Activated T-helper 17 cell treated with anti-CD3 and anti-CD28 coated beads, Interleukin-2, amount 50 U/mL, for 72 hours (primary cell): ENCODE measurements around the gene SYT1. TPM values are rescaled to one million over a fixed set of nuclear protein-coding genes. Genes with fewer than 3 reads are reported as not detected.

Experiments used
- ATAC-seq: fragments of 150-1000 bp; cut with Tn5 transposase; replicated peaks from 2 replicates; pipeline ENCODE4 v1.10.0; 2021; ENCODE audit warnings: mild to moderate bottlenecking, moderate library complexity
- H3K27ac Mint-ChIP-seq: one replicate; pipeline ENCODE4 v1.8.0; 2022; ENCODE audit warnings: mixed read lengths
- H3K27me3 Mint-ChIP-seq: one replicate; pipeline ENCODE4 v1.8.0; 2022; ENCODE audit warnings: mixed read lengths
- H3K36me3 Mint-ChIP-seq: one replicate; pipeline ENCODE4 v1.8.0; 2022; ENCODE audit warnings: low read depth, mild to moderate bottlenecking, mixed read lengths
- H3K4me1 Mint-ChIP-seq: one replicate; pipeline ENCODE4 v1.8.0; 2022; ENCODE audit warnings: mixed read lengths
- H3K4me3 Mint-ChIP-seq: one replicate; pipeline ENCODE4 v1.8.0; 2022; ENCODE audit warnings: mild to moderate bottlenecking, mixed read lengths
- H3K9me3 Mint-ChIP-seq: one replicate; pipeline ENCODE4 v1.8.0; 2022; ENCODE audit warnings: mixed read lengths
- total RNA-seq, 2 donors: library from RNA; stranded (reverse); gene quantifications; one replicate each; pipeline ENCODE4 v1.2.3, GENCODE V29; 2022

The SYT1 gene
- total RNA-seq, 2 donors from 2014 or later, result not detected

GRCh38 chr12:79294590-79294989 lies 430.0 kb downstream of the SYT1 start:
- no peak overlapping the region for H3K27ac Mint-ChIP-seq
- no peak for ATAC-seq
- peaks cover 4% of the 10 kb centered on the region for H3K9me3 Mint-ChIP-seq
- H3K27me3 Mint-ChIP-seq, result no peaks in the 10 kb centered on the region
- H3K36me3 Mint-ChIP-seq, result no peaks in the 10 kb centered on the region
- no peak overlapping the region for H3K4me3 Mint-ChIP-seq
- H3K4me1 Mint-ChIP-seq, result no peaks in the 10 kb centered on the region

GRCh38 chr12:79295572-79295971 lies 431.0 kb downstream of the SYT1 start:
- Mint-ChIP-seq H3K4me1 (no peaks in the 10 kb centered on the region), H3K4me3 (no peak overlapping the region), H3K27ac (no peak overlapping the region), H3K36me3 (no peaks in the 10 kb centered on the region), H3K9me3 (peaks cover under 1% of the 10 kb centered on the region), H3K27me3 (no peaks in the 10 kb centered on the region)
- no peak for ATAC-seq

- no peak for ATAC-seq
- Mint-ChIP-seq H3K36me3 (no peaks in the 10 kb centered on the region), H3K4me3 (no peak overlapping the region), H3K27me3 (no peaks in the 10 kb centered on the region), H3K27ac (no peak overlapping the region), H3K4me1 (no peaks in the 10 kb centered on the region), H3K9me3 (no peaks in the 10 kb centered on the region)
Observed at GRCh38 chr12:79296133-79296532, 431.6 kb downstream of the SYT1 start.

- H3K4me1 Mint-ChIP-seq, result no peaks in the 10 kb centered on the region
- no peak overlapping the region for H3K4me3 Mint-ChIP-seq
- no peaks in the 10 kb centered on the region for H3K27me3 Mint-ChIP-seq
Observed at GRCh38 chr12:79296871-79297270, 432.3 kb downstream of the SYT1 start.

GRCh38 chr12:79298506-79298905 lies 433.9 kb downstream of the SYT1 start:
- no peaks in the 10 kb centered on the region for H3K27me3 Mint-ChIP-seq
- no peak overlapping the region for H3K27ac Mint-ChIP-seq
- no peak overlapping the region for H3K4me3 Mint-ChIP-seq
- ATAC-seq, result no peak
- H3K9me3 Mint-ChIP-seq, result no peaks in the 10 kb centered on the region
- no peaks in the 10 kb centered on the region for H3K4me1 Mint-ChIP-seq
- no peaks in the 10 kb centered on the region for H3K36me3 Mint-ChIP-seq

More at GRCh38 chr12:79296871-79297270, 432.3 kb downstream of the SYT1 start:
- H3K9me3 Mint-ChIP-seq, result no peaks in the 10 kb centered on the region
- no peaks in the 10 kb centered on the region for H3K36me3 Mint-ChIP-seq
- no peak for ATAC-seq
- no peak overlapping the region for H3K27ac Mint-ChIP-seq

GRCh38 chr12:79299447-79300198 lies 435.0 kb downstream of the SYT1 start:
- Mint-ChIP-seq H3K4me1 (no peaks in the 10 kb centered on the region), H3K27me3 (no peaks in the 10 kb centered on the region), H3K4me3 (no peak overlapping the region), H3K36me3 (no peaks in the 10 kb centered on the region), H3K27ac (no peak overlapping the region), H3K9me3 (peaks cover 4% of the 10 kb centered on the region)
- ATAC-seq, result no peak

- H3K27me3 Mint-ChIP-seq, result no peaks in the 10 kb centered on the region
- H3K27ac Mint-ChIP-seq, result no peak overlapping the region
- ATAC-seq, result no peak
- no peak overlapping the region for H3K4me3 Mint-ChIP-seq
- H3K36me3 Mint-ChIP-seq, result no peaks in the 10 kb centered on the region
- H3K9me3 Mint-ChIP-seq, result peaks cover 4% of the 10 kb centered on the region
- no peaks in the 10 kb centered on the region for H3K4me1 Mint-ChIP-seq
Observed at GRCh38 chr12:79300199-79300568, 435.6 kb downstream of the SYT1 start.

- Mint-ChIP-seq H3K27ac (no peak overlapping the region), H3K9me3 (peaks cover 4% of the 10 kb centered on the region), H3K4me3 (no peak overlapping the region), H3K36me3 (no peaks in the 10 kb centered on the region), H3K27me3 (no peaks in the 10 kb centered on the region), H3K4me1 (no peaks in the 10 kb centered on the region)
- ATAC-seq, result no peak
Observed at GRCh38 chr12:79301181-79301580, 436.6 kb downstream of the SYT1 start.

- Mint-ChIP-seq H3K36me3 (no peaks in the 10 kb centered on the region), H3K9me3 (peaks cover 8% of the 10 kb centered on the region), H3K27me3 (no peaks in the 10 kb centered on the region)
Observed at GRCh38 chr12:79302162-79302814, 437.7 kb downstream of the SYT1 start.

GRCh38 chr12:79307340-79307739 lies 442.8 kb downstream of the SYT1 start:
- H3K27me3 Mint-ChIP-seq, result no peaks in the 10 kb centered on the region
- no peak for ATAC-seq
- H3K9me3 Mint-ChIP-seq, result peaks cover 12% of the 10 kb centered on the region
- no peaks in the 10 kb centered on the region for H3K36me3 Mint-ChIP-seq
- no peaks in the 10 kb centered on the region for H3K4me1 Mint-ChIP-seq
- H3K4me3 Mint-ChIP-seq, result no peak overlapping the region
- no peak overlapping the region for H3K27ac Mint-ChIP-seq

More at GRCh38 chr12:79302162-79302814, 437.7 kb downstream of the SYT1 start:
- Mint-ChIP-seq H3K4me1 (no peaks in the 10 kb centered on the region), H3K4me3 (no peak overlapping the region), H3K27ac (no peak overlapping the region)
- no peak for ATAC-seq

- Mint-ChIP-seq H3K4me3 (no peak overlapping the region), H3K36me3 (no peaks in the 10 kb centered on the region), H3K4me1 (no peaks in the 10 kb centered on the region), H3K27me3 (no peaks in the 10 kb centered on the region), H3K27ac (no peak overlapping the region), H3K9me3 (peaks cover 9% of the 10 kb centered on the region)
- ATAC-seq, result no peak
Observed at GRCh38 chr12:79309039-79309438, 444.5 kb downstream of the SYT1 start.

GRCh38 chr12:79317179-79317847 lies 452.7 kb downstream of the SYT1 start:
- Mint-ChIP-seq H3K27ac (no peak overlapping the region), H3K4me1 (no peaks in the 10 kb centered on the region), H3K9me3 (peaks cover 19% of the 10 kb centered on the region), H3K36me3 (no peaks in the 10 kb centered on the region), H3K4me3 (no peak overlapping the region), H3K27me3 (no peaks in the 10 kb centered on the region)
- no peak for ATAC-seq

GRCh38 chr12:79322905-79323304 lies 458.3 kb downstream of the SYT1 start:
- no peaks in the 10 kb centered on the region for H3K4me1 Mint-ChIP-seq
- no peak overlapping the region for H3K27ac Mint-ChIP-seq
- no peaks in the 10 kb centered on the region for H3K36me3 Mint-ChIP-seq

GRCh38 chr12:79324571-79324970 lies 460.0 kb downstream of the SYT1 start:
- Mint-ChIP-seq H3K27ac (no peak overlapping the region), H3K36me3 (no peaks in the 10 kb centered on the region), H3K27me3 (no peaks in the 10 kb centered on the region), H3K4me1 (no peaks in the 10 kb centered on the region), H3K4me3 (no peak overlapping the region), H3K9me3 (peaks cover 2% of the 10 kb centered on the region)
- ATAC-seq, result no peak

More at GRCh38 chr12:79322905-79323304, 458.3 kb downstream of the SYT1 start:
- H3K4me3 Mint-ChIP-seq, result no peak overlapping the region
- peaks cover 7% of the 10 kb centered on the region for H3K9me3 Mint-ChIP-seq
- no peak for ATAC-seq
- no peaks in the 10 kb centered on the region for H3K27me3 Mint-ChIP-seq

GRCh38 chr12:79326222-79326621 lies 461.6 kb downstream of the SYT1 start:
- no peaks in the 10 kb centered on the region for H3K9me3 Mint-ChIP-seq
- H3K4me3 Mint-ChIP-seq, result no peak overlapping the region
- no peak overlapping the region for H3K27ac Mint-ChIP-seq
- H3K36me3 Mint-ChIP-seq, result no peaks in the 10 kb centered on the region
- no peak for ATAC-seq
- no peaks in the 10 kb centered on the region for H3K4me1 Mint-ChIP-seq
- H3K27me3 Mint-ChIP-seq, result no peaks in the 10 kb centered on the region
